NCI-H1436 (cell line): ENCODE results near the gene HBA1.
"Not testable (repeated sequence)": the region's sequence is repeated elsewhere in the genome, so short reads cannot be mapped to it uniquely, and the experiment has no call there.

Source experiments
- DNase-seq: peaks from one replicate; lab custom pipeline; 2025; lab: John Stamatoyannopoulos, UW

HBA1 gene

DNA sequence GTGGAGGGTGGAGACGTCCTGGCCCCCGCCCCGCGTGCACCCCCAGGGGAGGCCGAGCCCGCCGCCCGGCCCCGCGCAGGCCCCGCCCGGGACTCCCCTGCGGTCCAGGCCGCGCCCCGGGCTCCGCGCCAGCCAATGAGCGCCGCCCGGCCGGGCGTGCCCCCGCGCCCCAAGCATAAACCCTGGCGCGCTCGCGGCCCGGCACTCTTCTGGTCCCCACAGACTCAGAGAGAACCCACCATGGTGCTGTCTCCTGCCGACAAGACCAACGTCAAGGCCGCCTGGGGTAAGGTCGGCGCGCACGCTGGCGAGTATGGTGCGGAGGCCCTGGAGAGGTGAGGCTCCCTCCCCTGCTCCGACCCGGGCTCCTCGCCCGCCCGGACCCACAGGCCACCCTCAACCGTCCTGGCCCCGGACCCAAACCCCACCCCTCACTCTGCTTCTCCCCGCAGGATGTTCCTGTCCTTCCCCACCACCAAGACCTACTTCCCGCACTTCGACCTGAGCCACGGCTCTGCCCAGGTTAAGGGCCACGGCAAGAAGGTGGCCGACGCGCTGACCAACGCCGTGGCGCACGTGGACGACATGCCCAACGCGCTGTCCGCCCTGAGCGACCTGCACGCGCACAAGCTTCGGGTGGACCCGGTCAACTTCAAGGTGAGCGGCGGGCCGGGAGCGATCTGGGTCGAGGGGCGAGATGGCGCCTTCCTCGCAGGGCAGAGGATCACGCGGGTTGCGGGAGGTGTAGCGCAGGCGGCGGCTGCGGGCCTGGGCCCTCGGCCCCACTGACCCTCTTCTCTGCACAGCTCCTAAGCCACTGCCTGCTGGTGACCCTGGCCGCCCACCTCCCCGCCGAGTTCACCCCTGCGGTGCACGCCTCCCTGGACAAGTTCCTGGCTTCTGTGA is at the start of gene HBA1:
Gene HBA1 (plus strand): TSS at position 204 of the 906 bp plus-strand sequence. CDS start 37 bp downstream, at position 241.
- DNase-seq, result not testable (repeated sequence)

DNA sequence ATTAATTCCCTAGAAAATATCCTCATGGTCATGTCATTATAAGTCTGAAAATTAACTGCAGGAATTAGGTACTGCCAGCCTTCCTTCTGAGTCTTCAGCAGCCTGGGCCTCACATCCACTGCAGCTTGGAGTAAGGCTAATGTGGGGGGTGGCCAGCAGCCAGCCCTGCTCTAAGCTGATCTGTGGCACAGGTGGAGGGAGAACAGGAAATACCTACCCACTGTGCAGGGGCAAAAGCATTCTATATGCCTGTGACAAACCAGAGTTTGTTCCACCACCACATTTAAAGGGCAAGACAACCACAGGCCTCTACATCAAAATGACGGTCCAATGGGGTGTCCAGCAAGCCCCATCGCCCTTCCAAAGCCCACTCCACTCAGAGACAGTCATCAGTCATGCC is 47.4 kb upstream of the HBA1 start:
- no peak for DNase-seq

DNA sequence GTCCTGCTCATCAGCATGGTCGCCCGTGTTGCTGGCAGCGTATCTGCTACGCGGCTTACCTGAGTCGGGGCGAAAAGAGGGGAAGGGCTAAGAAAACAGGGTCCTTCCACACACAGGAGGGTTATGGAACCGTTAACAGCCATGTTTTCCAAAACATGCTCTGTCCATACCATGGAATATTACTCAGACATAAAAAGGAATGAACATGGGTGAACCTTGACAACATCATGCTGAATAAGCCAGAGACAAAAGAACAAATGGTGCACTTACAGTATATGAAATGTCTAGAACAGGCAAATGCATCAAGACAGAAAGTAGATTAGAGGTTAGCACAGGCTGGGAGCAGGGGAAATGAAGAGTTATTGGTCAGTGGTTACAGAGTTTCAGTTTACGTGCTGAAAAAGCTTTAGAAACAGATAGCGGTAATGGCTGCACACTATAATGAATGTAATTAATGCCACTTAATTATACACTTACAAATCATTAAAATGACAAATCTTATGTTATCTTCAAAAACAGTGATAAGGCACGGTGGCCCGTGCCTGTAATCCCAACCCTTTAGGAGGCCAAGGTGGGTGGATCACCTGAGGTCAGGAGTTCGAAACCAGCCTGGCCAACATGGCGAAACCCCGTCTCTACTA is 45.8 kb upstream of the HBA1 start:
- DNase-seq, result no peak

DNA sequence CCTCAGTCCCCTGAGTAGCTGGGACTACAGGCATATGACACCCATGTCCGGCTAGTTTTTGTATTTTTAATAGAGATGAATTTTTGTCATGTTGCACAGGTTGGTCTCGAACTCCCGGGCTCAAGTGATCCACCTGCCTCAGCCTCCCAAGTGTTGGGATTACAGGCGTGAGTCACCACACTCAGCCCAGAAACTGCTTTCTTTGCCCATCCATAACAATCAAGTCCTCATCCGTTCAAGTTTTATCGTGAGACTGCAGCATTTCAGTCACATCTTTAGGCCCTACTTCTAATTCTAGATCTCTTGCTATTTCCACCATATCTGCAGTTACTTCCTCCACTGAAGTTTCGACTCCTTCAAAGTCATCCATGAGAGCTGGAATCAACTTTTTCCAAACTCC is 44.4 kb upstream of the HBA1 start:
- DNase-seq, result no peak

DNA sequence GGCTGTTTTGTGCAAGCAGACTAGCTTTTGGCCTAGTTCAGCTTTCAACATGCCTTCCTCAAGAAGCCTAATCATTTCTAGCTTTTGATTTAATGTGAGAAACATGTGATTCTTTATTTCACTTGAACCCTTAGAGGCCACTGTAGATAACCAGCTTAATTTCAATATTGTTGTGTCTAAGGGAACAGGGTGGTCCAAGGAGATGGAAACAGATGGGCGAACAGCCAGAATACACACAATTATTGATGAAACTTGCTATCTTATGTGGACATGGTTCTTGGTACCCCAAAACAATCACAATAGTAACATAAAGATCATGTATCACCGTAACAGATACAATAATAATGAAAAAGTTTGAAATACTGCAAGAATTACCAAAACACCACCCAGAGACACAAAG is 42.8 kb upstream of the HBA1 start:
- no peak for DNase-seq

DNA sequence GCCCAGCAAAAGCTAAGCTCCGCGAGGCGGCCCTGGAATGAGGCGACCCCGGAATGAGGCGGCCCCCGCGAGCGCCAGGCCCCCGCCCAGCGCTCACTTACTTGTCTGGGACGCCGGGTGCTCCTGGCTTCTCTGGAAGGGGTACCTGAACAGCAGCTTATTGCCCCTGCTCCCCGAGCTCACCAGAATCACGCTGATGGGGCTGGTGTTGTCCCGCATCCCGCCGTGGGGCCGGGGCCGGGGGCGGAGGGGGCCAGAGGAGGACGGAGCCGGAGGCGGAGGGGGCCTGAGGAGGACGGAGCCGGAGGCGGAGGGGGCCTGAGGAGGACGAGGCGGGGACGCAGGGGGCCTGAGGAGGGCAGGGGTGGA is 38.4 kb upstream of the HBA1 start:
- no peak for DNase-seq

DNA sequence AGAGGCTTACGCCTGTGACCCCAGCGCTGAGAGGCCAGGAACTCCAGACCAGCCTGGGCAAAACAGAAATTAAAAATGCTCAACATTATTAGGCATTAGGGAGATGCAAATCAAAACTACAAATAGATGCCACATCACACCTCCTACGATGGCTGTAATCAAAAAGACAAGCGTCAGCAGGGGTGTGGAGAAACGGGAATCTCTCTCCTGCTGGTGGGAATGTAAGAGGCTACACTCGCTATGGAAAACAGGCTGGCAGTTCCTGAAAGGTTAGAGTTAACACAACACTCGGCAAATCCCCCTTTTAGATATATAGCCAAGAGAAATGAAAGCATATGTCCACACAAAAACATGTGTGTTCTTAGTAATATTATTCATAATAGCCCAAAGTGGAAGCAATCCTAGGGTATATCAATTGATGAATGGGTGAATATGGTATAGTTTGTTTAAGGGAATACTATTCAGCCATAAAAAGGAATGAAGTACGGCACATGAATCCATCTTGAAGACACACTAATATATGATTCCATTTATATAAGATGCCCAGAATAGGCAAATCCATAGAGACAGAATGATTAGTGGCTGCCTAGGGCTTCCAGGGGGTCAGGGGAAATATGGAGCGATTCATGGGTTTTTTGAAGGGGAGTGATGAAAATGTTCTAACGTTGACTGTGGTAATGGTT is 36.2 kb upstream of the HBA1 start:
- no peak for DNase-seq

DNA sequence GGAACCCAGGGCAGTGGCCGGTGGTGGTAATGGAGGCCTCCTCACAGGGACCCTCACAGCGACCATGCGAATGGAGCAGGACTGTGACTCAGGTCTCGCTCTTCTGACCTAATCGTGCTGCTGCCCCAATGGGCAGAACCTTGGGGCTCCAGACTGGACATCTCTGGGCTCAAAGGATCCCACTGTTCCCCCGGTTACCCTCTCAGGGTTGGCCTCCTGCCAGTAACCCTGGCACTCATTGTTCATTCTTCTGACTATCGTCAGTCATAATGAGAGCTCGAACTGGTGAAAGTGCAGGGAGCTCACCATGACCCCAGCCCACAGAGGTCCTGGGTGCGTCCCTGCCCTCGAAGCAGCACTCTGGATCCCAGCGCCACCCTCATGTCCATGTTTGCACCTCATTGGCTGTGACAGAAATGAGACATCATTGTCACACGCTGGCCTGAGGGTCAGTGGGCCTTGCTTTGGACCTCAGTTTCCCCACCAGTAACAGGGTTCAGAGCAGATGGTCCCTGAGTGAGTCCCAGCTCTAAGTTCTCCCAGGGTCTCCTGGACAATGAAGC is 34.0 kb upstream of the HBA1 start:
- no peak for DNase-seq

DNA sequence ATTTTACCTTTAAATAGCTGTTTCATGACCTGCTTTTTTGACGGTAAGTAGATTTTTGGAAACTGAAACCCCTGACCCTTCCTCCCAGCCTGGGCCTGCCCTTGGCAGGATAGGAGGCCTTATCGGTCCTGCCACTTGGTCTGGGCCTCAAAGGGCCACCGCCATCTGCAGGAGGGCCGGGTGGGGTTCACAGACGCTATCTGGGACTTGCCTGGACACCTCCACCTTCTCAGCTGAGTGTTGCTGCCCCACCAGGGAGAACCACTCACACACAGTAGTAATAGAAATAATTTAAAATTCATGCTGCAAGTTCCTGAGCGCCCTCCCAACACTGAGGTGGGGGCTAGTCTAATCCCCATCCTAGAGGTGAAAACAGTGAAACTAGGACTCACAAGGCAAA is 33.4 kb upstream of the HBA1 start:
- DNase-seq, result no peak

DNA sequence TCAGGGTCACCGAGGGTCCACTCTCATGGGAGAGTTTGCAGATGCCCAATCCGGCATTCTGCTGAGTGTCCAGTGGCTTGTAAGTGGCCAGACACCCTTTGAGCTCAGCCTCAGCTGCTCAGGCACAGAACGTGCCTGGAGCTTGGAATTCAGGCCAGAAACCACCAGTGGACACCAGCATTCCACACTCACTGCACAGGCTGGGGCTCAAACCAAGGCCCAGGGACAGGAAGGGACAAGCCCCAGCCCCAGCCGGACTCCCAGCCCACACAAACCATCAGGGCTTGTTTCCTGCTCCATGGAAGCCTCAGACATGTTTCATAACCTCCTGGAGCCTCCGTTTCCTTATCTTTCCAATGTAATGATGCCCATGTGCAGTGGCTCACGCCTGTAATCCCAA is 33.0 kb upstream of the HBA1 start:
- DNase-seq, result no peak

DNA sequence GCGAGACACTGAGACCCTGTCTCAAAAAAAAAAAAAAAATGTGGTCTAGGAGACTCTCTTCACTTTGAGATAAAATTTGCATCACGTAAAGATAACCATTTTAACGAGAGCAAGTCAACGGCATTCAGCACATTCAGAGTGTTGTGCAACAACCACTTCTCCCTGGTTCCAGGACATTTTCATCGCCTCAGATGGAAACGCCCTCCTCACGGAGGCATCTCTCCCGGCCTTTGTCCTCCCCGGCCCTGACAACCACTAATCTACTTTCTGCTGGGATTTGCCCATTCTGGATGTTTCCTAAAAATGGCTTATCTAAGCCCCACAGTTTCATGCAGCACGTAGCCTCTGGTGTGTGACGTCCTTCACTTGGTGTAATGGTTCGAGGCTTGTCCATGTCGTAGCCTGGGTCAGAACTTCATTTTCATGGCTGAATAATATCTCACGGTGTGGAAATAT is 31.7 kb upstream of the HBA1 start:
- no peak for DNase-seq

DNA sequence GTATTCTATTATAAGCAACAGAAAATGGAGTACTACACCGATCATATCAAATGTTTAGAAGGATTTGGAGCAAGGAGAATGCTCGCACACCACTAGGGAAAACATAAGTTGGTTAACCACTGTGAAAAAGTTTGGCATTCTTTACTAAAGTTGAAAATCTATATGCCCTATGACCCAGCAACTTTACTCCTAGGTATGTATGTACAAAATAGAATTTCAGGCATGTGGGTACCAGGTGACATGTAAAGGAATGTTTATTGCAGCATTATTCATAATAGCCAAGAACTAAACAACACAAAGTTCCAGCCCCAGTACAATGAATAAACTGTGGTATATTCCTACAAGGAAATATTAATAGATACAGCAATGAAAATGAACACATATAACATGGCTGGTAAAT is 29.8 kb upstream of the HBA1 start:
- DNase-seq, result no peak

DNA sequence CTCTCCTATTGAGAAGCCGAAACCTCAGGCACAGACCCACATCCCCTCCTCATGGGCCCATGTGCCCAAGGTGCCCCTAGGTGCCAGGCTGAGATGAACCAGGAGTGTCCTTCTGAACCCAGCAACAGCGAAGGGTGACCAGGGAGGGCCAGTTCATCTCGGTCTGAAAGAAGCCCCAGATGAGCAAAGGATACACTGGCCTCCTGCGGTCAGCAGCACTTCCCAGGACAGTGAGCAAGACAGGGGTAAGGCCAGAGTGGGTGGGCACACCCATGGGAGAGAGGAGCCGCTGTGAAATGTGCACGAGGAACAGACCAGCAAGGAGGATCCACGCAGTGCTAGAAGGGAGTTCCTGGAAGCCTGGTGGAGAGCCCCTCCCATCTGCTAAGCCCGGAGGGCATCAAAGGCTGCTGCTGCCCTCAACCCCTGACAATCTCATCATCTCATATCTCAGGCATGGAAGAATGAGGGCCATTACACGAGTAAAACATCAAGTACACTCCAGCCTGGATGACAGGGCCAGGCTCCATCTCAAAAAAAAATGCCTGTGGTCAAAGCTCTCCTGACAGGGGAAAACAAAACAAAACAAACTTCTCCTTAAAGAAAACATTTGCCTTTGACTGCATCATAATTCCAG is 27.3 kb upstream of the HBA1 start:
- no peak for DNase-seq

DNA sequence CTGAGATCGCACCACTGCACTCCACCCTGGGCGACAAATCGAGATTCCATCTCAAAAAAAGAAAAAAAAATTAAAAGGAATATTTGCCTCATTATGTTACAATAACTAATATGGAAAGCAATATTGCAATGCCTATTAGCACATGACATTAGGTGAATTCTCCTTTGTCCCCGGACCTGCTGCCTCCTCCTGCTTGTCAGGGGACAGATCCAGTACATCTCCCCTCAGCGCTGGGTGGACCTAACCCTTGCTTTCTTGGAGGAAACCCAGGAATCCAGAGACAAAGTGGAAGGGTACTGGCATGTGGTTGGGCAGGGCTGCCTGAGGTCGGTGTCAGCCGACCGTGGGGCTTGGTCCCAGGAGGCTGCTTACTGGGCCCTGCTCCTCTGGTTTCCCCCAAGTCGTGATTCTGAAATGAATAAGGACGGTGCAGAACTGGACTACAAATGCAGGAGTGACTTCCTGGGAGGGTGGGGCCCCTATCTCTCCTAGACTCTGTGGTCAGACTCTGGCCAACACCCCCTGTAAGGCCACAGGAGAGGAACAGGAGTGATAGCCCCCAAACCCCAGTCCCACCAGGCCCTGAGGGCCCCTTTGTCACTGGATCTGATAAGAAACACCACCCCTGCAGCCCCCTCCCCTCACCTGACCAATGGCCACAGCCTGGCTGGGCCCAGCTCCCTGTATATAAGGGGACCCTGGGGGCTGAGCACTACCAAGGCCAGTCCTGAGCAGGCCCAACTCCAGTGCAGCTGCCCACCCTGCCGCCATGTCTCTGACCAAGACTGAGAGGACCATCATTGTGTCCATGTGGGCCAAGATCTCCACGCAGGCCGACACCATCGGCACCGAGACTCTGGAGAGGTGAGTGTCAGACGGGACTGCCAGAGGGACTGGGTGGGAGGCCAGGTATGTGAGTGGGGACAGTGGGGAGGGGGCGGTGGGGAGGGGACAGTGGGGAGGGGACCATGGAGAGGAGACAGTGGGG is 24.0 kb upstream of the HBA1 start, which contains the start of gene HBZ:
Gene HBZ (plus strand): TSS at position 504 of the 988 bp plus-strand sequence. CDS start 266 bp downstream, at position 770.
- no peak for DNase-seq

DNA sequence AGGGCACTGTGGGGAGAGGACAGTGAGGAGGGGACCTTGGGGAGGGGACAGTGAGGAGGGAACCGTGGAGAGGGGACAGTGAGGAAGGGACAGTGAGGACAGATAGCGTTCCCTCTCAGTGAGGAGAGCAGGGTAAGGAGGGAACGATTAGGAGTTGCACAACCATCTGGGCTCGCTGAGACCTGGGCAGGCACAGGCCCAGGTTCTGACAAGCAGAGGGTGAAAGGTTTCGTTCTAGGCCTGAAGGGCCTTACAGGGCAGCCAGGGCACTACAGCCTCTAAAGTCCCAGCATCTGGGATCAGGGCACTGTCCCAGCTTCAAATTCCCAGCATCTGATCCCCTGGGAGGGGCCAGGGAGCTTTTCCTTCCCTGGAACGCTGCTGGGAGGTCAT is 23.4 kb upstream of the HBA1 start:
- not testable (repeated sequence) for DNase-seq

DNA sequence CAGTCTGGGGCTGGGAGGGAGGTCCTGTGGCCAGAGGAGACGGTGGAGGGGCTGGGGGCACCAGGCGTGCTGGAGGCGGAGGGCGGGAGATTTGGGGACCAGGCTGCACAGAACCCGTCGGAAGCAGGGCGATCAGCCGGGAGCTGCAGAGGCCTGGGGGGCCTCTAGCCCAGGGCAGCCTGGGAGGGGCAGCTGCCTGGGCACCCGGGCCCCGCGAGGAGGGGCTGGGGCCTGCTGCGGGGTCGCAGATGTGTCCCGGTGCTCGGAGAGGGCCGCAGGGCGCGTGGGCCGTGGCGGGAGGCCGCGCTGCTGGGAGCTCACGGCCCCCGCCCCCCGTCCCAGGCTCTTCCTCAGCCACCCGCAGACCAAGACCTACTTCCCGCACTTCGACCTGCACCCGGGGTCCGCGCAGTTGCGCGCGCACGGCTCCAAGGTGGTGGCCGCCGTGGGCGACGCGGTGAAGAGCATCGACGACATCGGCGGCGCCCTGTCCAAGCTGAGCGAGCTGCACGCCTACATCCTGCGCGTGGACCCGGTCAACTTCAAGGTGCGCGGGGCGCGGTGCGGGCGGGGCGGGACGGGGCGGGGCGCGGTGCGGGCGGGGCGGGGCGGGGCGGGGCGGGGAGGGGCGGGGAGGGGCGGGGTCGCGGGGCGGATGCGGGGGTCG is 22.8 kb upstream of the HBA1 start:
- DNase-seq, result not testable (repeated sequence)

DNA sequence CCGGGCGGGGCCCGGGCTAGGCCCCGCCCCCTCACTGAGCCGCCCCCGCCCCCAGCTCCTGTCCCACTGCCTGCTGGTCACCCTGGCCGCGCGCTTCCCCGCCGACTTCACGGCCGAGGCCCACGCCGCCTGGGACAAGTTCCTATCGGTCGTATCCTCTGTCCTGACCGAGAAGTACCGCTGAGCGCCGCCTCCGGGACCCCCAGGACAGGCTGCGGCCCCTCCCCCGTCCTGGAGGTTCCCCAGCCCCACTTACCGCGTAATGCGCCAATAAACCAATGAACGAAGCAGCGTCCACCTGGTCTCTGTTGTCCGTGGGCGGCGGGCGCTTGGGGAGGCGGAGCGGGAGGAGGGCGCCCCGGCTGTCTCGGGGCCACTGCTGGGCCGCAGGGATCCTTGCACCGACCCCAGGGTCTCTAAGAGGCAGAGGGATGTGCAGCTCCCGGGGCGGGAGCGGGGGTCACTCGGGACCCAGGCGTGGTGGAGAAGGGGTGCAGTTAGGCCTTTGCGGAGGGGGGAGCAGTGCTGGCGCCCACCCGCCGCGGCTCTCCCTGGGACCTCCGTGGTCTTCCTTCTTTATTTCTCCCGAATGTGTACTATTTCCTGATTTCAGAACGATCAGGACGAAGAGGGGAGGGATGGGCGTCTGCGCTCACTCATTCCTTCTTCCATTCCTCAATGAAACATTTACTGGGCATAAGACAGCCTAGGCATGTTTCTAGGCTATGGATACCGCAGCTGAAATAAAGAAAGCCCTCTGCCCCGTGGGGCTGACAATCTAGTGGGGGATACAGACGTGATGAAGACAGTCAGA is 22.1 kb upstream of the HBA1 start:
- no peak for DNase-seq

DNA sequence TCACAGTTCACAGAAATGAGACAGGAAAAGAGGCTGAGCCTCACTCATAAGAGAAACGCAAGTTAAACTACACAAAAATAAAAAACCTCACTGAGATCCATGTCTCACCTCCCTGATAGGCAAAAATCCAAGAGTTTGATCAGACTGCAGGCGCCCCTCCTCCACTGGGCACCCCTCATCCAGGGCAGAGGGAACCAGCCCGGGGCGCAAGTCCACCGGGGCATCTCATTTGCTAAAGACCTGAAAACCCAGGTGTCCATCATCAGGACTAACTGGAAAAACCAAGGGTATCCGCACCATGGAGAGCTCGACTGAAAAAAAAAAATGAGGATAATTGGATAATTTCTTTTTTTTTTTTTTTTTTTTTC is 21.5 kb upstream of the HBA1 start:
- DNase-seq, result no peak

DNA sequence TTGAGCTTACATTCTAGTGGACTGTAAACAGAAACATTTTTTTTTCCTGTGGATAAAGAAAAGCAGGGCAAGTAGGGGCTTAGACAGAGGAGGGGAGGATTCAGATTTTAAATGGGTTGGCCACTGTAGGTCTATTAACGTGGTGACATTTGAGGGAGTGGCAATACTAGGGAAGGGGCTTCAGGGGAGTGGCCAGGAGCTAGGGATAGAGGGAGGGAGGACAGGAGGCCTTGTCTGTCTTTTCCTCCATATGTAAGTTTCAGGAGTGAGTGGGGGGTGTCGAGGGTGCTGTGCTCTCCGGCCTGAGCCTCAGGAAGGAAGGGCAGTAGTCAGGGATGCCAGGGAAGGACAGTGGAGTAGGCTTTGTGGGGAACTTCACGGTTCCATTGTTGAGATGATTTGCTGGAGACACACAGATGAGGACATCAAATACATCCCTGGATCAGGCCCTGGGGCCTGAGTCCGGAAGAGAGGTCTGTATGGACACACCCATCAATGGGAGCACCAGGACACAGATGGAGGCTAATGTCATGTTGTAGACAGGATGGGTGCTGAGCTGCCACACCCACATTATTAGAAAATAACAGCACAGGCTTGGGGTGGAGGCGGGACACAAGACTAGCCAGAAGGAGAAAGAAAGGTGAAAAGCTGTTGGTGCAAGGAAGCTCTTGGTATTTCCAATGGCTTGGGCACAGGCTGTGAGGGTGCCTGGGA is 17.2 kb upstream of the HBA1 start:
- no peak for DNase-seq
